ENCODE measurements around the gene CNTD1. TPM values are rescaled to one million over a fixed set of nuclear protein-coding genes. Genes with fewer than 3 reads are reported as not detected.
A peak's percentile ranks its signal among the peaks of the same experiment; 100 is the strongest.

The CNTD1 gene
- total RNA-seq, 1 donor from 2014 or later = not detected

DNA sequence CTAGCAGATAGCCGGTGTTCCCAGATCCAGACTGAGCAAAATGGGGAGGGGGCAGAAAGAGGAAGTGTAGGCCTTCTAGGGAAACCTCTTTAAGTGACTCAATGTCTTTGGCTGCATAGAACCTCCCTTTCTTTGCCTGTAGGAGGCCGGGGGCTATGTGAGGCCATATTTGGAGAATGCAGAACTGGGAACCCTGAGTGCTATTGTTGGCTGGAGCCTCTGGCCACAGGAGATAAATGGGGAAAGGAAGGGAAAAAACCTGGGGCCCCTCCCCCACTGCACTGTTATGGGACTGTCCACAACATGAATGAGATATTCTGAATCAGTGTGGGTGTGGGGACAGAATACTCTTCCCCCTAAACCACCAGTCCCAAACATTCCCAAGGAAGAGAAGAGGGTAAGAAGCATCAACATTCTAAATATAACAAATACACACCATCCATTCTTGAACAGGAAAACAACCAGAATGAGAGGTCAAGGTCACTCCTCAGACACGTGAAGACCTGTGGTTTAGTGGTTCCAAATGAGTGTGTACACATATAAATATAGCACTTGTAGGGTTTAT lies 23.0 kb upstream of the CNTD1 start:
- no peak for DNase-seq (ENCODE audit: low spot score, unreplicated experiment)
- H3K27ac Mint-ChIP-seq = no peak overlapping the region
- peaks cover 11% of the 10 kb centered on the region for H3K36me3 Mint-ChIP-seq (ENCODE audit: insufficient read depth)
- H3K4me1 Mint-ChIP-seq (ENCODE audit: low read depth) = peaks cover 30% of the 10 kb centered on the region
- no peaks in the 10 kb centered on the region for H3K9me3 Mint-ChIP-seq (ENCODE audit: low read depth)
- H3K4me3 Mint-ChIP-seq (ENCODE audit: low read depth) = peak overlapping the region; percentile 100
- no peaks in the 10 kb centered on the region for H3K27me3 Mint-ChIP-seq
- TF ChIP-seq, protein P1, sequence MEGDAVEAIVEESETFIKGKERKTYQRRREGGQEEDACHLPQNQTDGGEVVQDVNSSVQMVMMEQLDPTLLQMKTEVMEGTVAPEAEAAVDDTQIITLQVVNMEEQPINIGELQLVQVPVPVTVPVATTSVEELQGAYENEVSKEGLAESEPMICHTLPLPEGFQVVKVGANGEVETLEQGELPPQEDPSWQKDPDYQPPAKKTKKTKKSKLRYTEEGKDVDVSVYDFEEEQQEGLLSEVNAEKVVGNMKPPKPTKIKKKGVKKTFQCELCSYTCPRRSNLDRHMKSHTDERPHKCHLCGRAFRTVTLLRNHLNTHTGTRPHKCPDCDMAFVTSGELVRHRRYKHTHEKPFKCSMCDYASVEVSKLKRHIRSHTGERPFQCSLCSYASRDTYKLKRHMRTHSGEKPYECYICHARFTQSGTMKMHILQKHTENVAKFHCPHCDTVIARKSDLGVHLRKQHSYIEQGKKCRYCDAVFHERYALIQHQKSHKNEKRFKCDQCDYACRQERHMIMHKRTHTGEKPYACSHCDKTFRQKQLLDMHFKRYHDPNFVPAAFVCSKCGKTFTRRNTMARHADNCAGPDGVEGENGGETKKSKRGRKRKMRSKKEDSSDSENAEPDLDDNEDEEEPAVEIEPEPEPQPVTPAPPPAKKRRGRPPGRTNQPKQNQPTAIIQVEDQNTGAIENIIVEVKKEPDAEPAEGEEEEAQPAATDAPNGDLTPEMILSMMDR (IDR thresholded peaks at IDR 0.05; ENCODE audit: unreplicated experiment) = no peak

DNA sequence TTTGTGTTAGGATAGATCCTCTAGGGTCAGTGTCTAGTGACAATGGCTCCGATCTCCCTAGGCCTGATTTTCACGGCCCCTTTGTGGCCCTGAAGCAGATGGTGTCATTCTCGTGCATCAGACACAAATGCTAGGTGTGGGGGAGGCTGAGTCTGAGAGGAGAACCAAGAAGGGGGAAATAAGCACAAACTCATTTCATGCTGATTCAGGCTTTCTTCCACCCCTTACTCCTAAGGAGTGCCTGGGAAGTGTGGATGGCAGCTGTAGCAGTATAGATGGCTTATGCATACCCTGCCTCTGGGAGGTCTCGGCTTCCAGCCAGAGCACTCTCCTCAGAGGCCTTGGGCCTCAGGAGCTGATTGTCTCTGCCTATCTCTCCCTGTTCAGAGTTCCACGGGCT lies 20.1 kb upstream of the CNTD1 start:
- Mint-ChIP-seq H3K27ac (no peak overlapping the region), H3K27me3 (peaks cover 21% of the 10 kb centered on the region), H3K9me3 (ENCODE audit: low read depth) (no peaks in the 10 kb centered on the region), H3K4me3 (ENCODE audit: low read depth) (no peak overlapping the region), H3K4me1 (ENCODE audit: low read depth) (peaks cover 18% of the 10 kb centered on the region), H3K36me3 (ENCODE audit: insufficient read depth) (peaks cover 11% of the 10 kb centered on the region)
- TF ChIP-seq, protein P1 (IDR thresholded peaks at IDR 0.05; ENCODE audit: unreplicated experiment) = no peak
- no peak for DNase-seq (ENCODE audit: low spot score, unreplicated experiment)

DNA sequence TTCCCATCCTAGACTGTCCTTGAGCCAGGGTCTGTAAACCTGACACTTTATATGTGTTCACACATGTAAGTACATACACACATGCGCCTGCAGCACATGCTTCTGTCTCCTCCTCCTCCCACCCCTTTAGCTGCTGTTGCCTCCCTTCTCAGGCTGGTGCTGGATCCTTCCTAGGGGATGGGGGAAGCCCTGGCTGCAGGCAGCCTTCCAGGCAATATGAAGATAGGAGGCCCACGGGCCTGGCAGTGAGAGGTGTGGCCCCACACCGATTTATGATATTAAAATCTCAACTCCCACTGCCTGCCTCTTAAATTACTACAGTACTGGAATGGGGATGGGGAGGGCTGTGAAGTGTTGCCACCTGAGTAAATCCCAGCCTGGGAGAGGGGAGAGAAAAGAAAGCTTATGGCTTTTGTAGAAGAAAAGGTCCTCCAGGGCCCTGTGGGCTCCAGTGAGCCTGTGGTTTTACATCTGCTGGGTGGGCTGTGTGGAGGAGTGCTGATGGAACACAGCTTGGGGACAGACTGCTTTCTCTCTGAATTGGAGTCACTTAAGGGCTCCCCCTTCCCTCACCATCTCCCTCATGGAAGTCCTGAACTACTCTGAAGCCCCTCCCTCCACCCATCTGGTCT lies 19.2 kb upstream of the CNTD1 start:
- H3K4me1 Mint-ChIP-seq (ENCODE audit: low read depth) = peaks cover 14% of the 10 kb centered on the region
- H3K4me3 Mint-ChIP-seq (ENCODE audit: low read depth) = peak overlapping the region; percentile 61
- H3K36me3 Mint-ChIP-seq (ENCODE audit: insufficient read depth) = peaks cover 11% of the 10 kb centered on the region
- H3K27me3 Mint-ChIP-seq = peaks cover 24% of the 10 kb centered on the region
- no peak for DNase-seq (ENCODE audit: low spot score, unreplicated experiment)
- TF ChIP-seq, protein P1 (IDR thresholded peaks at IDR 0.05; ENCODE audit: unreplicated experiment) = no peak
- H3K27ac Mint-ChIP-seq = peak overlapping the region; percentile 59
- H3K9me3 Mint-ChIP-seq (ENCODE audit: low read depth) = no peaks in the 10 kb centered on the region

DNA sequence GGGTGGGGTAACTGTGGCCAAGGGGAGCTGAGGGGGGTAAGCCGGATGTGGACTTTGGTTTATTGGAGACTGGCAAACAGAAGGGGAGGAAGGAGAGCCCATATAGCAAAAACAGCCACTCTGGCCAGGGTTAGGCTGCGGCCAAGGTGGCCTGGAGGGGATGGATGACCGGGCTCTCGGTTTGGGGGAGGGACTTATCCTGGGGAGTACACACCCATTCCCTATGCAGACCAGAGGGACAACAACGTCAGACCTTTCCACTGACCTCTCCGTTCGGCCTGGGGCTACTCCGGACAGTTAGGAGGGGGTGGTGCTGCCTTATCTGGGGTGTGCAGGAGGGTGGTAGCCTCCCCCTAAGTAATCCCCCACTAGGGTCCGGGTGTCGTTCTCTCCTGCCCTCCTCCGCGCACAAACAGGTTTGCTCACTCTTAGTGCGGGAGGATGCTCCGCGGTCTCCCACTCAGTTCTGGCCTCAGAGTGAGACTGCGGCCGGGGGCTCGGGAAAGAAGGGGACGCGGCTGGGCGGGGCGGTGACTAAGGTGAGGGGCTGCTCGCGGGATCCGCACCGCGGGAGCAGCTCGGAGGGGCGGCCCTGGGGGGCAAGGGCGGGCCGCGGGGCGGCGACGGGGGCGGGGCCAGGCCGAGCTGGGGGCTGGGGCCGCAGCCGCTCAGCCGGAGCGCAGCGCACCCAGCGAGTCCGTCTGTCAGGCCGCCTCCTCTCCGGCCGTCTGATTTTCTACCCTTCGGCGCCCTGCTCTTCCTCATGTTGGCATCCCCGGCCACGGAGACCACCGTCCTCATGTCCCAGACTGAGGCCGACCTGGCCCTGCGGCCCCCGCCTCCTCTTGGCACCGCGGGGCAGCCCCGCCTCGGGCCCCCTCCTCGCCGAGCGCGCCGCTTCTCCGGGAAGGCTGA lies 18.5 kb upstream of the CNTD1 start, which contains the start of gene WNK4:
Gene WNK4 (plus strand): TSS at position 675 of the 915 bp plus-strand sequence. CDS start 89 bp downstream, at position 764.
- H3K4me1 Mint-ChIP-seq (ENCODE audit: low read depth) = peaks cover 14% of the 10 kb centered on the region
- H3K27ac Mint-ChIP-seq = peak within 1 kb of the TSS; percentile 59
- no peak for DNase-seq (ENCODE audit: low spot score, unreplicated experiment)
- peaks cover 28% of the 10 kb centered on the region for H3K27me3 Mint-ChIP-seq
- H3K36me3 Mint-ChIP-seq (ENCODE audit: insufficient read depth) = peaks cover 11% of the 10 kb centered on the region
- TF ChIP-seq, protein P1 (IDR thresholded peaks at IDR 0.05; ENCODE audit: unreplicated experiment) = no peak
- H3K9me3 Mint-ChIP-seq (ENCODE audit: low read depth) = no peaks in the 10 kb centered on the region
- peak within 1 kb of the TSS; percentile 69 for H3K4me3 Mint-ChIP-seq (ENCODE audit: low read depth)

All from progenitor cell of endocrine pancreas (in vitro differentiated cells).